NCI-H2196 treated with DMSO at 0.1 percent for 48 hours (cell line): ENCODE data around the gene MMP3.

ENCODE experiments used
- DNase-seq: peaks from one replicate; lab custom pipeline; 2025; ENCODE audit not compliant: unreplicated experiment; lab: John Stamatoyannopoulos, UW

The MMP3 gene

GRCh38 chr11:102832612-102833011 lies 10.8 kb downstream of the MMP3 start:
- DNase-seq, result no peak

DNA sequence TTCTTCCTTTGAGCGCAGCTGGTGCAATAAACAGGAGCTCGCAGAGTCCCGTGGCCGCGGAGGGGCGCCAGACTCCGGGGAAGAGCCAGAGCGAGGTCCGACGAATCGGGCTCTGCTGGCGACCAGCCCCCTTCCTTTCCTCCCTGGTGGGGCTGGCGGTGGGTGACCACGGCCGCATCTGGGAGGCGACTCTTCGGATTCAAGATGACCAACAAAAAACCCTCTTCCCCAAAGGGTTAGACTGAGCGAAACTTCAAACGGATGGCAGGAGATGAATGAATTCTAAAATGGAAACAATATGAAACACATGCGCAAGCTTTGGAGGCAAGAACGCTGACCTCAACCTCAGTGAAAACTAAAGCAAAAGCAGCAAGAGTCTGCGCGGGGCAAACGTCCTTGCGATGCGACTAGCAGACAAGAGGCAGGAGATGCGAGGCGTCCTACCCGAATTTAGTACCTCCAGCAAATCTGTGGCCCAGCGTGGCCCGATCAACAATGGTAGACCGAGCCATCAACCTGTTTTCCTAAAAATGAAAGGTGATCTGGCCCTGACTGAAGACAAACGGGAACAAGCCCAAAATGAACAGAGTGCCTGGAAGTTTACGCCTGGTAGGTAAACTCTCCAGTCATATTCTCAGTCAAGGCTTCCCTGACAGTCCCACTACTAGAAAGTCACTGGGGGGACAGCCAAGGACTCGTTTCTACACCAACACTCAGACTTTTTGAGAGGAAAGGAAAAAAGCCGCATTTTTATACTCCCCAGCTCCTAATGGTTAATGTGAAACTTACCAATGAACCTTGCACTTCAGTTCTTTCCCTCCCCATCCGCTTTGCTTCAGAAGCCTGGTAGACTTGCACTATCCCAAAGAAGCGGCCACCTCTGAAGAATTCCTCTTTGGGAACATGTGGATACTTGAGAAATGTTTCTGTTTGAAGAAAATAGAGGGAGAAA lies 11.6 kb downstream of the MMP3 start:
- no peak for DNase-seq

- DNase-seq, result no peak
Observed at GRCh38 chr11:102831128-102831488, 12.3 kb downstream of the MMP3 start.

GRCh38 chr11:102830001-102830727 lies 13.2 kb downstream of the MMP3 start:
- no peak for DNase-seq

- no peak for DNase-seq
Observed at GRCh38 chr11:102829316-102830000, 14.0 kb downstream of the MMP3 start.

DNA sequence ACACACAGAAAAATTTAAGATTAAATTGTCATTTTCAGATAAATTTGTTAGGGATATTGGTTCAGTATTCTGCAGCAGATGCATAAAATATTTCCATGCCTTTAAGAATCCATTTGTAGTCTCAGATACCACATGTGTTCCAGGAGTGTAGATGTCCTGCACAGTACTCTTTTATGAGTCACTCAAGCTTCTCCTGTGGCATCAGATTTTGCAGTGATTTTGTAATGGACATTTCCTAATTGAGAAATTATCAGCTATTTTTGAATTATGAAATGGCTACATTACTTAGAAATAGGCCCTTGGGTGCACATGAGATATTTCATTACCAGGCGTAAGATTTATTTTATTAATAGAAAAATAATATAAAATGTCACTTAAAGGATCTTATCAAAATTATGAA lies 18.9 kb downstream of the MMP3 start:
- no peak for DNase-seq

- no peak for DNase-seq
Observed at GRCh38 chr11:102819491-102819890, 23.9 kb downstream of the MMP3 start.

GRCh38 chr11:102813484-102813883 lies 29.9 kb downstream of the MMP3 start:
- no peak for DNase-seq

- DNase-seq, result no peak
Observed at GRCh38 chr11:102812188-102812587, 31.2 kb downstream of the MMP3 start.

DNA sequence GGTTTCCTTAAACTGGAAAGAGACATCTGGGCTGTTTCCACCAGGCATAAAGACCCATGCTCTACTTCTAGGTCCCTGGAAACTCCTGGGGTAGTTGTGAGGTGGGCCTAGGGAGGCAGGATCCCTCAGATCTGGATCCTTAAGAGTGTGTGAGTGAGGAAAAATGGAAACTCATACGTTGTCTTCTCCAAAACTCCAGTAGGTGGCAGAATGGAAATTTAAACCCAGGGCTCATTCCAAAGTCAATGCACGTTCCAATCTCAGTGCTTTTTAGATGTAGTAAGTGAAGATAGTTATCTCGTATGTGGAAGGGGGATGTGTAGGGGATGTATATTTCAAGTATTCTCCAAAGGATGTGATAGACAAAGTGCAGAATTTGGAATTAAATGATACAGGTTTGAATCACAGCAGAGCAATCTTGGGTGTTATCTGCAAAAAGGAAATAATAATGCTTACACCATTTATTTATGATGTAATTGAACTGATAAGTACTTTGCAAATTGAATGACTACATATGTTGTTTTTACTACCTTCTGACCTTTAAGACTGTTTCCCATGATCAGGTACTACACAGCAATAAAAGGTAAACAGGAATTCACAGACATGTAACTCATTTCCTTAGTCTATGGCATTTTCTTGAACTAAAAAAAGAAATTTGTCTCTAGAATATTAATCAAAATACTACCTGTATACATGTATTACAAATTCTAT lies 32.3 kb downstream of the MMP3 start:
- DNase-seq, result no peak

DNA sequence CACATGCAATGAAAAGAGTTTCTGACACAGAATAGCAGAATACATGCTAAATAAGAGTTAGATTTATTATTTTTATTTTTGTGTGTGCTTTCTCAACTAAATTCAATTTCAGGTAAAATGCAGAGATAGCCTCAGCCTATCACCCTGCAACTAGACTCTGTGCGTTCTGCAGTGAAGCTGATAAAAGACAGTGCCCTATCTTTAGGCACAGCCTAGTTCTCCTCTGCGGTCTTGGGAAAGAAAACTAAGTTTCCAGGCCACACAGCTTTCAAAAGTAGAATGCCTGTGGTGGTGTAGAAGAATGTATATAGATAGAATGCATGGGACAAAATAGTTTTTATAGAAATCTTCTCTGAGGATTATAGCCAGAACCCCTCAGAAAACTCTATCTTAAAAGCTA lies 33.4 kb downstream of the MMP3 start:
- no peak for DNase-seq

GRCh38 chr11:102807921-102808320 lies 35.5 kb downstream of the MMP3 start:
- no peak for DNase-seq

DNA sequence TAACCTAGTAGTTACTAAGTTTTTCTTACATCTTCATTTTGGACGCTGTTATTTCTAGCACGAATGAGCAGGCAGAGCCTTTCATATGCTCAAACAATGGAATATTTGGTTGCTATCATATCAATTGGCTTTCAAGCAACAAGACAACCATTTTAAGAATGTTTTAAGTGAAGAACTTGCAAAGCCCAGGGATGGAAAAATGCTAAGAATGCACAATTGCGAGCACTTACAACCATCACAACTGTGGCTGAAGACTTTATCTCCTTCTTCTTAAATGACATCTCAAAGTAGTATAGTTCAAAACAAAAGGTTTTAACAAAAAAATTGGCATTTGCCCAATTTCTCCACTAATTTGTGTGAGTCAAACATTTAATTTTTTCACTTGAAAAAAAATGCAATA lies 37.1 kb downstream of the MMP3 start:
- DNase-seq, result no peak

- DNase-seq, result no peak
Observed at GRCh38 chr11:102802341-102802740, 41.1 kb downstream of the MMP3 start.

GRCh38 chr11:102800767-102801166 lies 42.6 kb downstream of the MMP3 start:
- no peak for DNase-seq

DNA sequence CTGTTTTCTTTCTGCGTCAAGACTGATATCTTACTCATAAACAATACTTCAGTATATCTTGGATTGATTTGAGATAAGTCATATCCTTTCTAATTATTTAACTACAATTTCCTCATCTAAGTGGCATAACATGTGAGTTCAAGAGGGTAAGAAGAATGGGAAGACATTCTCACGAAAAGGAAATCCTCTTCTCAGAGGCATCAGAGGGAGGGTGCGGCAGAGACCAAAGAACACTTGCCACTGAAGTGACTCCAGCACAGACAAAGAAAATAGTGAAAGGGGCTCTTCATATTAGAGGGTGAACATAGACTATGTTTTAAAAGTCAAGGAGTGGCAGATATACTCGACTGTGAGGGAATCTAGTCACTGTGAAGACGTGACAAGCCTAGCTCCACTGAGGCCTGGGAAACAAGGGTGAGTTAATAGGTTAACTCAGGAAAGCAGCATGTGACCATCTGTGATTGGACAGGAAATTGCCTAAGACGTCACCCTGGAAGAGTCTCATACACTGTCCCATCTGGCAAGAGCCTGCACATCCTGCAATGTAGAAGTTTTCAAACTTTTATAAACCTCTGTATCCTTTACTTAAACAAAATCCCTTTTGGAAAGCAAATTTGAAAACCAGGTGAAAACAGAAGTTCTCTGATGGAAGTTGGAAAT lies 43.6 kb downstream of the MMP3 start:
- no peak for DNase-seq

DNA sequence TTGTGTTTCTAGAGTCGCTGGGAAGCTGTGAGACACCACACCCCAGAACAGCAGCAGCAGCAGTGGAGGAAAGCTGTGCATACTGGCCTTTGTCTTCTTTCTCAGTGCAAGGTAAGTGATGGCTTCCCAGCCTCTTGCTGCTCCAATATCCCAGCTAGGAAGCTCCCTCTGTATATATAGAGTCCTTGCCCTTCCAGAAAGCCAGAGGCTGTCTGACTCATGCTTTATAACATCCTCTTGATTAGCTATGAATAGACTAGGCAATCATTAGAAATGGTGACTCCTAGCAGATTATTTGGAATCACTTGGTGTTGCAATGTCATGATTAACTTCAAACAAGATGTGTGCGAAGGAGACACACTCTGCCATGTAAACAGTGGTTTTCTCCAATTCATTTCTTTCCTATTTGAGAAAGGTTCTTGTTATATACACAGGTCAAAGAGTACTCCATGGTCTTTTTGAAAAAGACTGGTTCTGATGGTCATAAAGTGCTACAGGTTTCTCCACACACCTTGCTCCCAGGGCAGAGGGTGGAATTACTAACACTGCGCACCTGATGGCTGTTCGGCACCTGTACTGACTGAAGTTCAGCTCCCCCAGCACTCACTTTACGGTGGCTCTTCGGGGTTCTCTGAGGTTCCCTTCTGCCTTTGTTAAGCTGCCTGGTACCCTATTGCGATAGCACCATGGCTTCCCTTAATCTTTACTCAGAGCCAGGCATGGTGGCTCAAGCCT lies 45.2 kb downstream of the MMP3 start, which contains the start of gene MMP1:
MMP1 (minus strand) TSS at position 149 of the 735 bp plus-strand sequence; CDS start at position 81, 68 bp downstream.
- DNase-seq, result no peak

GRCh38 chr11:102794382-102794781 lies 49.0 kb downstream of the MMP3 start:
- DNase-seq, result no peak

- no peak for DNase-seq
Observed at GRCh38 chr11:102793677-102794290, 49.6 kb downstream of the MMP3 start.
